Measurements from ENCODE around the gene PHPT1. TPM values are rescaled to one million over a fixed set of nuclear protein-coding genes. Genes with fewer than 3 reads are reported as not detected.

PHPT1 gene
- total and polyA plus RNA-seq, 2 of the 8 experiments (the other 6 are each of a cell fraction or from before 2014, with no cell fraction given) = 109 to 226 TPM

DNA sequence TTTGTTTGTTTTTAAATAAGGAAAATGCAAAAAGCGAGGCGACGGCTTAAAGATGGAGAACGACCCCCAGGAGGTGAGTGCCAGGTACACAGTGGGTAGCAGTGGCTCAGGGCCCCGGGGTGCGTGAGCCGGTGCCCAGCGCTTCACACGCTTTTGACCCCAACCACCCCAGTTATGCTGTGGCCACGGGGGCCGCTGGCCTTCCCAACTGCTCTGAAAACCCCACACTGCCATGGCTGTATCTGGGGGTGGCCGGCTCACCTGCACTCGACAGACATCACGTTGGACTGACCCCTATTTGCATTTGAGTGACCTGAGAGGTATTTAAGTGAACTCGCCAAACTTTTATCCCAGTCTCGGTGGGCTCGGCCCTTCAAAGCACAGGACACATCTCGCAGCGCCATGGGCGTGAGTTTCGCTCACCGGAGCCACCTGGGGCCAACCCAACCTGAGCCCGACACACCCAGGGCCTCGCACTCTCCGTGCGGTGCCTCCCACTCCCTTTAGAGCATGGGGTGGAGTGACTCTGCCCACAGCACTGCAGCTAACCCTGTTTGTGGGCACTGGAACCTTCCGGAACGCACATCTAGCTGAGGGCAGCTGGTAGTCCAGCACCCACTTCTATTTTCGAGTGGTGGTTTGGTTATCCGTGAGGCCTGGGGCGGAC lies 20.6 kb upstream of the PHPT1 start (continued):
- TF ChIP-seq PHF8 (conservative IDR thresholded peaks at IDR 0.05; ENCODE audit: low read depth, low read length) = no peak
- TF ChIP-seq CHD2 (IDR thresholded peaks at IDR 0.05; ENCODE audit: low read length) = no peak
- TF ChIP-seq SIN3A (conservative IDR thresholded peaks at IDR 0.05 in 1 of 2, IDR thresholded peaks at IDR 0.05 in 1 of 2; ENCODE audit: low read depth in 1 of 2, low read length in 2 of 2) = no peak
- no peak for TF ChIP-seq CTBP2 (IDR thresholded peaks at IDR 0.05; ENCODE audit: borderline replicate concordance, insufficient read depth, insufficient read length, low read length)
- no peak for TF ChIP-seq CHD1 (IDR thresholded peaks at IDR 0.05; ENCODE audit: low read depth, low read length)
- no peak for TF ChIP-seq MAFK (IDR thresholded peaks at IDR 0.05; ENCODE audit: low read depth, low read length)
